Measurements from ENCODE around the gene FSCN2. TPM values are rescaled to one million over a fixed set of nuclear protein-coding genes. Genes with fewer than 3 reads are reported as not detected.

FSCN2 gene
- total RNA-seq, 4 donors from 2014 or later = 0.46 to 2.7 (median 1.8) TPM

DNA sequence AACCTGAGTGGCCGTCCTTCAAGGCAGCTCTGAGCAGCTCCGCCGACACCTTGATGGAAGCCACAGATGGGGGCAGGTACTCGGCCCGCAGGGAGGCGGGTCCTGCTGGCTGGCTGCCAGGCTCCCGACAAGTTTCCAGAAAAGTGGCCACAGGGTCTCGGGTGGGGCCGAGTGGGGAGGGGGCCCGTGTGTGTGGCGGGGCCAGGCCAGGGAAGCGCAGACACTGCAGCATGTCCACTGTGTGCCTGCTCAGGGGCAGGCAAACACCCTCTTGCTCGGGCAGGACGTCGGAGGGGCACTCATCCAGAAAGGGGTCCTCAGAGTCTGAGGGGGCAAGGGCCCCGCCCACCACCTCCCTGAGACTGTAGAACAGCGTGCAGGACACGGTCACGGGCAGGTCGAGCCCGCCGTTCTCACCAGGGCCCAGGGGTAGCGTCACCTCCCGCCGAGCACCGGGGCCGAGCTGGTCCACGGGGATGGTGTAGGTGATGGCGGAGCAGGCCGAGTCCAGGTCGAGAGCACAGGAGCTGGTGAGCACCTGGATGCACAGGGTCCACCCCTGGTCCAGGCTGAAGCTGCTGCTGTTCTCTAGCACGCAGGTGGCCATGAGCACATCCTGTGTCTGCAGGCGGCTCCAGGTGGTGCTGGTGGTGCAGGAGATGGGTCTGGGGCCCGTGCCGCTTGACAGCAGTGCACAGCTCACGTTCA is 18.9 kb downstream of the FSCN2 start:
- 80 to 81% methylated on average over 27 to 33 of the region's 36 CpGs for WGBS, 2 donors
- intact Hi-C loops (cut with DNase I; ENCODE audit: low total_unique reads) = no loop called here
- no peak for DNase-seq (ENCODE audit: low spot score in 2 of 2)
- H3K4me3 ChIP-seq (ENCODE audit: low read depth, poor library complexity, severe bottlenecking) = no peak overlapping the region
- TF ChIP-seq, protein P1, sequence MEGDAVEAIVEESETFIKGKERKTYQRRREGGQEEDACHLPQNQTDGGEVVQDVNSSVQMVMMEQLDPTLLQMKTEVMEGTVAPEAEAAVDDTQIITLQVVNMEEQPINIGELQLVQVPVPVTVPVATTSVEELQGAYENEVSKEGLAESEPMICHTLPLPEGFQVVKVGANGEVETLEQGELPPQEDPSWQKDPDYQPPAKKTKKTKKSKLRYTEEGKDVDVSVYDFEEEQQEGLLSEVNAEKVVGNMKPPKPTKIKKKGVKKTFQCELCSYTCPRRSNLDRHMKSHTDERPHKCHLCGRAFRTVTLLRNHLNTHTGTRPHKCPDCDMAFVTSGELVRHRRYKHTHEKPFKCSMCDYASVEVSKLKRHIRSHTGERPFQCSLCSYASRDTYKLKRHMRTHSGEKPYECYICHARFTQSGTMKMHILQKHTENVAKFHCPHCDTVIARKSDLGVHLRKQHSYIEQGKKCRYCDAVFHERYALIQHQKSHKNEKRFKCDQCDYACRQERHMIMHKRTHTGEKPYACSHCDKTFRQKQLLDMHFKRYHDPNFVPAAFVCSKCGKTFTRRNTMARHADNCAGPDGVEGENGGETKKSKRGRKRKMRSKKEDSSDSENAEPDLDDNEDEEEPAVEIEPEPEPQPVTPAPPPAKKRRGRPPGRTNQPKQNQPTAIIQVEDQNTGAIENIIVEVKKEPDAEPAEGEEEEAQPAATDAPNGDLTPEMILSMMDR (IDR thresholded peaks at IDR 0.05) = no peak
- no peak for TF ChIP-seq POLR2A (IDR thresholded peaks at IDR 0.05)

GRCh38 chr17:81547614-81547982 is 19.4 kb downstream of the FSCN2 start:
- no peak for DNase-seq (ENCODE audit: low spot score in 2 of 2)
- no peak for TF ChIP-seq POLR2A (IDR thresholded peaks at IDR 0.05)
- TF ChIP-seq, protein P1 (IDR thresholded peaks at IDR 0.05) = no peak
- no peak overlapping the region for H3K4me3 ChIP-seq (ENCODE audit: low read depth, poor library complexity, severe bottlenecking)
- intact Hi-C loops (cut with DNase I; ENCODE audit: low total_unique reads) = no loop called here
- WGBS, 2 donors = 70 to 73% methylated on average over 2 to 10 of the region's 14 CpGs

DNA sequence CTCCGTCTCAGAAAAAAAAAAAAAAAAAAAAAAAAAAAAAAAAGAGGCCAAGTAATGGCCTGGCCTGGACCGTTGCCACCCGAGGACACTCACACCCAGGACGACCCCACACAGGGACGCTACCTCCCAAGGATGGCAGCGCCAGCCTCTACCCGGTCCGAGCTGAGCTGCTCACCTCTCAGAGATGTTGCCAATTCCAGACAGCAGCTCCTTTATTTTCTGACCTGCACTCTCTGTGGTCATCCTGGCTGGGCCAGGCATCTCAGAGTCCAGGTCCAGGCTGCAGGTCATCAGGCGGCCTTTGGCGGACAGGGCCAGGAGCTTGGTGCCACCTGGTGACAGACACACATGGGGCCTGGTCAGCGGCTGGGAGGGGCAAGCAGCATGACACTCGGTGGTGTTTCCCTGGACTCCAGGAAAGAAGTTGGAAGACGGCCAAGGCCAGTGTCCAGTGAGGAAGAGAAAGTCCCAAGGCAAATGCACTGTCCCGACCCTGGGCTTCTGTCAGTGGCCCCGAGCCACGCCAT is 20.9 kb downstream of the FSCN2 start:
- TF ChIP-seq, protein P1 (IDR thresholded peaks at IDR 0.05) = no peak
- TF ChIP-seq POLR2A (IDR thresholded peaks at IDR 0.05) = no peak
- H3K4me3 ChIP-seq (ENCODE audit: low read depth, poor library complexity, severe bottlenecking) = no peak overlapping the region
- DNase-seq (ENCODE audit: low spot score in 2 of 2) = no peak
- 85 to 87% methylated on average over 16 of the region's 16 CpGs for WGBS, 2 donors
- intact Hi-C loops (cut with DNase I; ENCODE audit: low total_unique reads) = no loop called here

DNA sequence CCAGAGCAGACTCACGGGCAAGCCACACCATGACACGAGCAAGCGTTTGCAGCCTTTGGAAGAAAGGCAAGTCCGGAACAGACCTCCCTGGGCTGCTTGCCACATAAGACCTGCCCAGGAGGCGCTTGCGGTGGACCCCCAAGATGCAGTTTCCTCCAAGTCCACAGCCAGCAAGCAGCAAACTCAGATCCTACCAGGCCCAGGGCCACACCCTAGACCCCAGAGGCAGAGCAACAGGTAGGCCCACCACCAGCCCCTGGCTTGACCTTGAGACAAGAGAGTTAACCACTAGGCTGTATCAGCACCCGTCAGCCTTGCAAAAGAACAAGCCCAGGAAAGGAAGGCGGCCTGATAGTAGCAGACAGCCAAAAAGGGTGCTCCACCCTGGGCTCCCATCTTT is 21.6 kb downstream of the FSCN2 start:
- WGBS, 2 donors = 94 to 95% methylated on average over 8 of the region's 8 CpGs
- no peak for TF ChIP-seq POLR2A (IDR thresholded peaks at IDR 0.05)
- TF ChIP-seq, protein P1 (IDR thresholded peaks at IDR 0.05) = no peak
- H3K4me3 ChIP-seq (ENCODE audit: low read depth, poor library complexity, severe bottlenecking) = no peak overlapping the region
- DNase-seq (ENCODE audit: low spot score in 2 of 2) = no peak
- intact Hi-C loops (cut with DNase I; ENCODE audit: low total_unique reads) = no loop called here

DNA sequence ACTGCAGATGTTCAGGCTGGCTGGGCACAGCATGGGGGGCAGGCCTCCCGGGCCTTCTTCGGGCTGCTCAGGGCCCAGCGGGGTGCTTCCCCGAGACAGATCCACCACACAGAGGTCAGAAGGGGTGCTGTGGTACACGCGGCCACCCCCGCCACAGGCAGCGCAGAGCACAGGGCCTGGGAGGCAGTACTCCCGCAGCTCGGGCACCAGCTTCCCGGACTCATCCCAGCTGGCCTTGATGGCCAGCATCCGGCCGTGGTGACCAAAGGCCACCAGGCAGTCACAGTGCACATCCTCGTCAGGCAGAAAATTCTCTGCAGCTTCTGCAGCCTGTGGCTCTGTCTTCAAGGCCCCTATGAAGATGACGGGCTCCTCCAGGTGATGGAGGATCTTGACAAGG is 22.1 kb downstream of the FSCN2 start:
- WGBS, 2 donors = 90 to 95% methylated on average over 7 to 15 of the region's 15 CpGs
- TF ChIP-seq, protein P1 (IDR thresholded peaks at IDR 0.05) = no peak
- no peak for TF ChIP-seq POLR2A (IDR thresholded peaks at IDR 0.05)
- DNase-seq (ENCODE audit: low spot score in 2 of 2) = no peak
- intact Hi-C loops (cut with DNase I; ENCODE audit: low total_unique reads) = no loop called here
- no peak overlapping the region for H3K4me3 ChIP-seq (ENCODE audit: low read depth, poor library complexity, severe bottlenecking)

Data from lower leg skin (tissue), 4 donors.